ENCODE measurements around the gene DLEU7.

GRCh38 chr13:50883728-50884127, 40.2 kb upstream of the DLEU7 start:
- TF ChIP-seq CTCF (IDR thresholded peaks at IDR 0.05) (no peak), POLR2AphosphoS5 (IDR thresholded peaks at IDR 0.05) (no peak), EP300 (IDR thresholded peaks at IDR 0.05) (no peak)

Measured in gastroesophageal sphincter (tissue), 3 donors.